ENCODE data around the gene RPRML.

Gene RPRML

DNA sequence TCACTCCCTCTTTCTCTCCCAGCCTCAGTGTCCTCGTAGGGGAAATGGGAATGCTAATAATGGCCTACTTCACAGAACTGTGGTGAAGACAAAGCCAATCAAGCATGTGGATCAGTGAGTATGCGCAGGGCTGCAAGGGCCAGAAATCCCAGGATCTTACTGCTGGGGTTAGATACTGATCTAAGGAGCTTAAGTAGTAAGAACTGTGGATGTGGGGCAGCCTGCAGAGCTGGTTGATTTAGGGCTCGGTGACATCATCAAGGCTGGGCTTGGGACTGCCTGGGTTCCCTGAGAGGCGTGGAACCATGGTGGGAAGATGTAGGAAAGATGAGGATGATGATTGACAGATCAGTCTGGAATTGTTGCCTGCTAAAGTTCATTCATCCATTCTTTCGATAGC, 30.5 kb downstream of the RPRML start:
- no peak for DNase-seq
- peaks cover 3% of the 10 kb centered on the region for H3K36me3 Mint-ChIP-seq (ENCODE audit: insufficient read depth)
- no peak overlapping the region for H3K27ac Mint-ChIP-seq
- no peak for ATAC-seq (replicated peaks)
- H3K4me3 Mint-ChIP-seq, result no peak overlapping the region
- peaks cover 17 to 18% of the 10 kb centered on the region in 2 donors for H3K4me1 Mint-ChIP-seq (ENCODE audit: low read depth in 2 of 2)
- no peaks in the 10 kb centered on the region for H3K9me3 Mint-ChIP-seq
- H3K27me3 Mint-ChIP-seq, result no peaks in the 10 kb centered on the region

DNA sequence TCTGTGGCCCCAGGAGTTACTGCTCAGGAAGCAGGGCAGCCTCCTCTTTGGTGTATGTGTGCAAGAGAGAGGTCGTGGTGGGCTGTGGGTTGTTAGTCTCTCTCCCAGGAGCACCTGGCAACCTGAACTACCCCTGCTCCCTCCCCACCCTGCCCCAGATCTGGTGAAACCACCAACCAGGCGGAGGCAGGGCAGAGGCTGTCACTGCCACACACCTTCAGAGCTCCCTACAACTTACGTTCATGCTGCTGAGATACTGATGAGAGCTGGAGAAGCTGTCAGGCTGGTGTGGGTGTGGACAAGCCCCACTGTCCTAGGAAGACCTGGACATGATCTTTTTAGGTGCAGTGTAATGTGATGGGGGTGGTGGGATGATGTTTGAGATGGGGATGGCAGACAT, 31.8 kb downstream of the RPRML start:
- DNase-seq, result no peak
- ATAC-seq (replicated peaks), result no peak
- Mint-ChIP-seq H3K27ac (peak overlapping the region in 1 of 2 donors; percentile 45), H3K4me1 (ENCODE audit: low read depth in 2 of 2) (peaks cover 18 to 20% of the 10 kb centered on the region in 2 donors), H3K27me3 (no peaks in the 10 kb centered on the region), H3K4me3 (no peak overlapping the region), H3K36me3 (ENCODE audit: insufficient read depth) (peaks cover 5% of the 10 kb centered on the region), H3K9me3 (no peaks in the 10 kb centered on the region)

DNA sequence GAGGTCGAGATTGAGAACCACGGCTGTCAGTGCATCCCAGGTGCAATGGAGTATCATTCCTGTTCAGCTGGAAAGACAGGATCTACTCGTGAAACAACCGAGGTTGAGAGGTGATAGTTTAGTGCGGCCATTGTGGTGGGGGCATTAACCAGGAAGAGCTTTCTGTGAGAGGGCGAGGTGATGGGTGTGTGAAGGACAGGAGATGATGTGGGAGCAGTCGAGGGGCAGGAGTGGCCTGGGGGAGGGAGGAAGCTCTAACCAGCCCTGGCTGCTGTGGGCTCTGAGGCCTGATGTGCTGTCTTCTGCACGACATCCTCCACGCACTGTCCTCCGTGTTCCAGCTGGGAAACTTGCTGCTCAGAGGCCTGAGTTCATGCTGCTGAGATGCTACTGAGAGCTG, 34.1 kb downstream of the RPRML start:
- DNase-seq (no peak), ATAC-seq (replicated peaks) (no peak)
- Mint-ChIP-seq H3K4me1 (ENCODE audit: low read depth in 2 of 2) (peaks cover 16 to 21% of the 10 kb centered on the region in 2 donors), H3K27me3 (no peaks in the 10 kb centered on the region), H3K4me3 (no peak overlapping the region), H3K36me3 (ENCODE audit: insufficient read depth) (peaks cover 22% of the 10 kb centered on the region), H3K27ac (peak overlapping the region in 1 of 2 donors; percentile 32), H3K9me3 (no peaks in the 10 kb centered on the region)

DNA sequence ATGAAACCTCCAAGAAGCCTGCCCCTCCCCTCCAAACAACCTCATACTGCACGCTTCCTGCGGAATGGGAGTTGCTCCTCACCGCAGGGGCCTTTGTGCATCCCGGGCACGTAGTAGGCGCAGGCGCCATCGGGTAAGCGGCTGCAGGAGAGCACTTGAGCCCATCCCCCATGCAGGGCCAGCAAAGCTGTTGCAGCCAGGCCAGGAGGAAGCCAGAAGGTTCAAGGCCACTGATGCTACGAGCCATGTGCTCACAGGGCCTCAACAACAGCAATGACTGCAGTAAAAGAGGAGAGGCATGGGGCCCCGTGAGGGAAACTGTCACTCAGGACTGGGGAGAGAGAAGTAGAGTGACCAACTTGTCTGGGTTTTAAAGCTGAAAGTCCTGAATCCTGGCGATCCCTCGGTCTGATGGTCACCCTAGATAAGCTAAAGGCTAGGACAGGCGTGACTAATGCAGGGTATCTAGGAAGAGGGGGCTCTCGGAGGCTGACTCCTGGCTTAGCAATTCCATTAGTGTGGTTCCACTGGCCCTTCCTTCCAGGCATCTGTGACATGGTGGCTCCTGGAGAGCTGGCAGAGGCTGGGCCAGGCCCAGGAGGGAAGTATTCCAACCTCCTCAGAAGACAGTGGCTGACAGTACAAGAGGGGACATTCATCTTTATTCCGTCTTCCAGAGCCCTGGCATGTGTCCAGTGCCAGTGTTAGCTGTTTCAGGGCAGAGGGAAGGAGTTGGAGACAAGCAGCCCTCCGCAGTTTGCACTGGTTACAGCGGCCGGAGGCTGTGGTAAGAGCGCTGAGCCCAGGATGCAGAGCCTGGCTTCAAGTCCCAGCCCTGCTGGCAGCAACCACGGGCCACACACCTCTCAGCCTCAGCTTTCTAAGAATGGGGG, 35.3 kb downstream of the RPRML start:
- DNase-seq, result no peak
- no peak for ATAC-seq (replicated peaks)
- H3K4me3 Mint-ChIP-seq, result peak overlapping the region in 1 of 2 donors; percentile 41
- peak overlapping the region; percentile 77 to 82 for H3K27ac Mint-ChIP-seq
- H3K9me3 Mint-ChIP-seq, result no peaks in the 10 kb centered on the region
- H3K4me1 Mint-ChIP-seq (ENCODE audit: low read depth in 2 of 2), result peaks cover 16 to 19% of the 10 kb centered on the region in 2 donors
- H3K36me3 Mint-ChIP-seq (ENCODE audit: insufficient read depth), result peaks cover 31% of the 10 kb centered on the region
- H3K27me3 Mint-ChIP-seq, result no peaks in the 10 kb centered on the region

DNA sequence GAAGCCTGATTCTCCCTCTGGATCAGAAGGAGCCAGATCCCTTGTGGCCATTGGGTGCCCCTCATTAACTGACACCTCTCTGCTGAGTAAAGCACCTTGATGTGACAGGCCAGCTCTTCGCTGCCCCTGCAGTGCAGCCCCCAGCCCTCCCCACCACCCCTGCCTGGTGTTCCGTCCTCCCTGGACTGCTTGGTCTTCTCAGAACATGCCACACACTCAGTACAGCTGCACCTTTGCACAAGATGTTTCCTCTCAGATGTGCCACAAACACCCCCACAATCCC, 35.9 kb downstream of the RPRML start:
- Mint-ChIP-seq H3K27me3 (no peaks in the 10 kb centered on the region), H3K36me3 (ENCODE audit: insufficient read depth) (peaks cover 34% of the 10 kb centered on the region), H3K27ac (peak overlapping the region; percentile 77 to 82), H3K4me1 (ENCODE audit: low read depth in 2 of 2) (peaks cover 16 to 19% of the 10 kb centered on the region in 2 donors), H3K9me3 (no peaks in the 10 kb centered on the region), H3K4me3 (no peak overlapping the region)
- DNase-seq (no peak), ATAC-seq (replicated peaks) (no peak)

DNA sequence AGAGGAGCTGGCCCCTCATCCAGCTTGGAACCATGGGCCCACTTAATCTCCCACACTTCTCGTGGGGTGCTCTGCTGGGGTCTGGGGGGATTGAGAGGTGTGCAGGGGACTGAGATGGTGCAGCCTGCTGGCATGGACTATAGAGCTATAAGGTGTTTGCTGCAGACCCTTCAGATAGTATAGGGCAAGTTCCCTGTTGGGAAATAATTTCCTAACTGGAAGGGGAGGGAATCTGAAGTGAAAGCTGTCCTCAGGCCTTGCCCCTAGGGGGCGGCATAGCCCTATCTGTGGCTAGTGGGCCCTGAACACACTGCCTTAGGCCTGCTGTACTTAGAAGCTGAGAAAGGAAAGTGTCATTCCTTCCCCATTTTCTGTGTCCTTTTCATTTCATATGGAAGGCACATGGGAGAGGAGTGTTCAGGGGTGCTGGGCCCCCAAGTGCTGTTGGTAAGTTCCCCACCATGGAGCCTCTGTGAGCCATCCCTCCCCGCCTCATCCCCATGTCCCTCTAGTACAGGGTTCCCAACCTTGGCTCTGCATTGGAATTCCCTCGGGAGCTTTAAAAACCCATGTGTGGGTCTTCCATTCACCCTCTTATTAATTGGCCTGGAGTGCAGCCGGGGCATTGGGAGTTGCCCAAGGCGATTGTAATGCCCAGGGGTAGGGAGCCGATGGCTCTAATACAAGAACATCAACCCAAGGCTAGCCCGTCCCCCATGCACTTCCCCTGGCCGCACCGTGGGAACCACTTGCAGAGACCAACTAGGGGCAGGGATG, 36.4 kb downstream of the RPRML start:
- H3K27ac Mint-ChIP-seq, result peak overlapping the region; percentile 17 to 82
- H3K9me3 Mint-ChIP-seq, result no peaks in the 10 kb centered on the region
- peaks cover 16 to 19% of the 10 kb centered on the region in 2 donors for H3K4me1 Mint-ChIP-seq (ENCODE audit: low read depth in 2 of 2)
- DNase-seq, result peak; percentile 21 to 35 (median 30)
- no peaks in the 10 kb centered on the region for H3K27me3 Mint-ChIP-seq
- ATAC-seq (replicated peaks), result peak; percentile 58
- H3K36me3 Mint-ChIP-seq (ENCODE audit: insufficient read depth), result peaks cover 40% of the 10 kb centered on the region
- no peak overlapping the region for H3K4me3 Mint-ChIP-seq

DNA sequence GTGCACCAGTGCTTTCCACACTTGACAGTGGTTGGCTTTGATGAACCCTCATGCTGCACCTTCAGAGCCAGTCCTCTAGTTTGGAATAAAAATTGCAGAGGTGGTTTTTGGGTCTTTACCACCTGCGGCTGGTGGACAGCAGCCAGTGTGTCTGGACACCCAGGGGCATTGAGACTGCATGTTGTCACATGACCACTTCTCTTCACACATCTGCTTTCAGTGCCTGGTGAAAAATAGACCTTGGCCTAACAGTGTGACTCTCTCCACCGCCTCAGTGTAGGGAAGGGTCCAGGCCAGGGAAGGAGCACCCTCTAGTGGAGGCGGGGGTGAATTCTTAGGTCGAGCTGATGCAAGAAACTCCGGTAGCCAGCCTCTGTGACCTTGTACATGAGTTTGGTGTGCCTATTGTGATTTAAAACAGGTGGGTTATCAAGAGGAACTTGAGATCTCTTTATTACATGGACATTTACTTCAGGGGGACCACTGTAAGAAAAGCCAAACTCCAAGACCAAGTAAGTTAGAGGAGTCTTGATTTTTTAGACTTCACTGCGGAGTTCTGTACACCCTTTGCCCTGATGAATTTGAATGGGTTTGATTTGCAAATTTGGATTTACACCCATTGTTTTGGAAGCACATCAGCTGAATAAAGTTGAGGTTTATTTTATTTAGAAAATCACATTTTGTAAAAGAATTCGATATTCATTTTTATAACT, 38.2 kb downstream of the RPRML start:
- no peak overlapping the region for H3K4me3 Mint-ChIP-seq
- peak overlapping the region in 1 of 2 donors; percentile 38 for H3K27ac Mint-ChIP-seq
- peaks cover 13 to 15% of the 10 kb centered on the region in 2 donors for H3K4me1 Mint-ChIP-seq (ENCODE audit: low read depth in 2 of 2)
- no peaks in the 10 kb centered on the region for H3K27me3 Mint-ChIP-seq
- peak; percentile 52 to 62 (median 52) for DNase-seq
- no peaks in the 10 kb centered on the region for H3K9me3 Mint-ChIP-seq
- peaks cover 51% of the 10 kb centered on the region for H3K36me3 Mint-ChIP-seq (ENCODE audit: insufficient read depth)
- ATAC-seq (replicated peaks), result peak; percentile 84

DNA sequence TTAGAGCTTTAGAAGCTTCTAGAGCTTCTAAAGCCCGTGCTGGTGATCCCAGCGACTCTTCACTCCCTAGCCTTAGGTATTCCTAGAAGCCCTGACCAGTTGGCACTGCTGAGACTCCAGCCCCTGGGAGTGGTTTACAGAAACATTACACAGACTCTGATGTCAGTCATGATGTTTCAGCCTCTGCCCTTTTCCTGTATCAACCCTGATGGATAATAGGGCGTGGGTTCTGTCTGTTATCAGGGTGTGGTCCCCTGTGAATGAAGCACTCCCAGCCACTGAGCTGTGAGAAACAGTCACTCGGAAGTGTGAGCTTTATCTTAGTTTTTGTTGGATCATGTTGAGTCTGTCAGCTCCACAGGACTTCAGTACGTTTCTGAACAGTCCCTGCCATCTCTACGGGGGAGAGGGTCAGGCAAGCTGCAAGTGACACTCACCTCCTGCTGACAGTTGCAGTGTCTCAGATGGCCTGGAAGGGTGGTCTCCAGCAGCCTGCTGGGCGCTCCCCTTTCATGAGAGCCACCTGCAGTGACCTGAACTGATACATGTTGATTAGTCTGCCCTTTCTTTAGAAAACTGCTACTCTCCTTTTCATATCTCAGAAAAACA, 43.3 kb downstream of the RPRML start:
- Mint-ChIP-seq H3K4me3 (no peak overlapping the region), H3K27ac (peak overlapping the region in 1 of 2 donors; percentile 29), H3K9me3 (no peaks in the 10 kb centered on the region), H3K27me3 (no peaks in the 10 kb centered on the region), H3K4me1 (ENCODE audit: low read depth in 2 of 2) (peaks cover 0 to 2% of the 10 kb centered on the region in 2 donors), H3K36me3 (ENCODE audit: insufficient read depth) (peaks cover 80% of the 10 kb centered on the region)
- ATAC-seq (replicated peaks), result no peak
- no peak for DNase-seq

DNA sequence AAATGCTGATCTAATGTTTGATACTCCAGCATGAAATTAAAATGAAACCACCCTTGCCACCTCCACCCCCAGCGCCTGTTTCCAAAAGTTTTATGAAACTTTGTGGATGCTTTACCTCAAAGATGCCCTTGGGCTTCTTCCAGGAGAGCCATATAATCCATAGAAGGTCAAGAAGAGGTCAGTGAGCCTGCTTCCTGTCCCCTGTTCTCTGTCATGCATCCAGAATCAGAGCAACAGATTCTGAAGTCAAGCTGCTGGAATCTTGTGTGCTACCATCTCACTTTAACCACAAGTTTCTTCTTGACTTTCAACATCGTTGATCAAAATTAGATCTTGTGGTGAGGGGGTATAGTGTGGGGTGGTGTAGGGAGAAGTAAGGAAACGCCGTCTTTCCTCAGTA, 47.5 kb downstream of the RPRML start:
- DNase-seq (no peak), ATAC-seq (replicated peaks) (no peak)
- H3K9me3 Mint-ChIP-seq, result no peaks in the 10 kb centered on the region
- no peaks in the 10 kb centered on the region for H3K27me3 Mint-ChIP-seq
- H3K27ac Mint-ChIP-seq, result no peak overlapping the region
- H3K4me1 Mint-ChIP-seq (ENCODE audit: low read depth in 2 of 2), result peaks cover 19 to 22% of the 10 kb centered on the region in 2 donors
- H3K36me3 Mint-ChIP-seq (ENCODE audit: insufficient read depth), result peaks cover 62% of the 10 kb centered on the region
- no peak overlapping the region for H3K4me3 Mint-ChIP-seq

DNA sequence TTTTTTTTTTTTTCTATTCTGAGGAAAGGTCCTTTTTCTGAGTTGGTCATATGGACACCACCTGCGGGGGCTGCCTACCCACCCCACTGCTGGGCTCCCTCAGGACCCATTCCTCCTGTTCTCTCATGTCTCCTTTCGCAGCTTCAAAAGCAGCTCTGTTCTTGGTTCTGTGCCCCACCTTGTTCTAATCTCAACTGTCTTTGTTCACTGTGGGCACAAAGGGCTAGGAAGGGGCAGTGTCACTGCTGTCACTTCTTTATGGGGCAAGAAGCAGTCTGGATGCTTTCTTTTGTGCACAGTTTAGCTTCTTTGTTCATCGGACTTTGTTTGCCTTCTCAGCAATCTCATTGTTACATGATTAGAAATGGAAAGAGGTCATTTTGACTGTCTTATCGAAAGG, 49.0 kb downstream of the RPRML start:
- Mint-ChIP-seq H3K36me3 (ENCODE audit: insufficient read depth) (peaks cover 54% of the 10 kb centered on the region), H3K27ac (no peak overlapping the region), H3K9me3 (no peaks in the 10 kb centered on the region), H3K4me3 (no peak overlapping the region), H3K4me1 (ENCODE audit: low read depth in 2 of 2) (peaks cover 31 to 36% of the 10 kb centered on the region in 2 donors), H3K27me3 (no peaks in the 10 kb centered on the region)
- no peak for DNase-seq
- no peak for ATAC-seq (replicated peaks)

DNA sequence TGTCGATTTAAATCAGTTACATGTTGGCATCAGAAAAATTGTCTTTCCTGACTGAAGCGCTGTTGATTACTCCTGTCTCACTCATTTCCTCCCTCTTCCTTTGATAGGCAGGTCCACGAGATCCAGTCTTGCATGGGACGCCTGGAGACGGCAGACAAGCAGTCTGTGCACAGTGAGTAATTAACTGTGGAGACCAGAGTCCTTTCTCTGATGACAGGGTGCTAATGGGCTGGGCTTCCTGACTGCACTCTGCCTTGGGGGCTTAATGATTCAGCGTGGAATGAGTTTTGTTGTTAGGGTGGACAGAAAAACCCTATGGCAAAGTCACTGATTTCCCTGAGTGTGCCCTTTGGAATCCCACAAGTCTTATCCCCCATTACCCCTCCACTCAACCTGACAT, 49.6 kb downstream of the RPRML start:
- H3K36me3 Mint-ChIP-seq (ENCODE audit: insufficient read depth), result peaks cover 49% of the 10 kb centered on the region
- DNase-seq, result no peak

DNA sequence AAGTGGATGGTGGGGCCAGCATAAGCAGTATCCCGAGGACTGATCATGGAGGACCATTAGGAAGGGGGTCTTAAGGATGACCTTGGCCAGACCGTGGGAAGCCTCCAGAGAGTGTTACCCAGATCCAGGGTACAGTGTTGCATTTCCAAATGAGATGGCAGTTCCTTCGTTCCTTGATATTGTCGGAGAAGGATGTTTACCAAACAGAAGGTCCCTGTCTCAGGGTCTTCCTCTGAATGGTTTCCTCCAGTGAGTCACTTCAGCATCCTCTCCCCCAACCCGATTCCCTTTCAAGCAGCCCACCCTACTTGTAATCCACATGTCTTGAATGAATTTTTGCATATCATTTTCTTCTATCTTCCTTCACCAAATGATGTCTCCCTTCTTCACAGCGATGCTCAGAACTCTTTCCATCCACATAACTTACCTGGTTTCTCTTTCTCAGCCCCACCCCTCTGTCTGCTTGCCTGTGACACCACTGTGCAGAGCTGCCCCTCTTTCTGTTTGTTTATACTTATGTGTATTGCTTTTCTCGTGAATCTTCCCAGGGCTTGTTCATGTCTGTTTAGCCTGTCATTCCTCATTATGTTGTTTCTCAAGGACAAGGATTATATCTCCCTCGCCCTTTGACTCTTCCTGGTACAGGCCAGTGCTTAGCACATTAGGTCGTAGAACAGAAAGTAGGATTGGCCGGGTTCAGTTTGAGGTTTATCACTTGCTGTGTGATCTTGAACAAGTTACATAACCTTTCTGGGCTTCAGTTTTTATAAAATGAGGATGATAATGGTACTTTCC, 50.4 kb downstream of the RPRML start:
- H3K9me3 Mint-ChIP-seq, result no peaks in the 10 kb centered on the region
- H3K27ac Mint-ChIP-seq, result peak overlapping the region in 1 of 2 donors; percentile 63
- no peak for ATAC-seq (replicated peaks)
- H3K4me1 Mint-ChIP-seq (ENCODE audit: low read depth in 2 of 2), result peaks cover 37 to 48% of the 10 kb centered on the region in 2 donors
- H3K4me3 Mint-ChIP-seq, result no peak overlapping the region
- H3K36me3 Mint-ChIP-seq (ENCODE audit: insufficient read depth), result peaks cover 42% of the 10 kb centered on the region
- no peak for DNase-seq
- no peaks in the 10 kb centered on the region for H3K27me3 Mint-ChIP-seq

More for the DNA sequence above, 49.6 kb downstream of the RPRML start:
- H3K4me1 Mint-ChIP-seq (ENCODE audit: low read depth in 2 of 2), result peaks cover 32 to 41% of the 10 kb centered on the region in 2 donors
- H3K27me3 Mint-ChIP-seq, result no peaks in the 10 kb centered on the region
- ATAC-seq (replicated peaks), result no peak
- H3K27ac Mint-ChIP-seq, result no peak overlapping the region
- no peak overlapping the region for H3K4me3 Mint-ChIP-seq
- no peaks in the 10 kb centered on the region for H3K9me3 Mint-ChIP-seq

Data from effector memory CD8-positive, alpha-beta T cell (primary cell).